ENCODE measurements around the gene RPS27. TPM values are rescaled to one million over a fixed set of nuclear protein-coding genes. Genes with fewer than 3 reads are reported as not detected.

Gene RPS27
- total and polyA plus RNA-seq, 2 of the 13 experiments (the other 11 are each of a cell fraction or from before 2014, with no cell fraction given), result 3,737 to 9,964 TPM

DNA sequence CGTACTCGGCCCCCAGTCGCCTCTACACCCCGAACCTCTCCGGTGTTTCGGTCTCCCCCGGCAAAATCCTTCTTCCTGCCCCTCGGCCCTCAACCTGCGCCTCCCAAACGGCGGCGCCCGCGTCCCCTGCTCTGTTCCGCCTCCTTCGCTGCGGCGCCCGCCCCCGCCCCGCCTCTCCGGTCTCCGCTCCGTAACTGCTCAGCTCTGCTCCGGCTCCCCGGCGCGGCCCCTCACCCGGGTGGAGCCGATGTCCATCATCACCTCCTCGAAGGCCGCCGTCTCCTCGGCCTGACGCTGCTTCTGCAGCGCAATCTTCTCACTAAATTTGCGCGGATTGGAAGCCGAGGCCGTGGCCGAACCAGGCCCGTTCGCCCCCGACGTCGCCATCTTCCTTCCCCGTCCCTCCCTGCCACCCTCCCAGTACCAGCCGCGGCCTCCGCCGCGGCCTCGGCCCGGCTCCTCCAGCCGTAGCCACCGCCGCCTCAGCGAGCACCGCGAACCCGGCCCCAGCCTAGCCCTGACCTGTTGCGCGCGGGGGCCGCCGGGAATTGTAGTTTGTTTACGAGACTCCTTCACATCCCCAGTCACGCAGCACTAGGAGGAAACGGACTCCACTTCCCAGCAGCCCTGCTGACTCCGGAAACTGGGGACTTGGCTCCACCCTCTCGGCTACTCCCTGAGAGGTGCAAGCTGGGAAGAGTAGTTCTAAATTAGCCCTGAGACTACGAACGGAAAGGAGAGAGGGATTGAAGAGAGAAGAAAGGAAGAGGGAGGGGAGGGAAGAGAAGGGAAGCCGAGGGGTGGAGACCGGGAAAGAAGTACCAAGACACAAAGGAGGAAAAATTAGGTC, 32.2 kb upstream of the RPS27 start, which contains the start of gene CRTC2 (continued):
- TF ChIP-seq, protein P1, sequence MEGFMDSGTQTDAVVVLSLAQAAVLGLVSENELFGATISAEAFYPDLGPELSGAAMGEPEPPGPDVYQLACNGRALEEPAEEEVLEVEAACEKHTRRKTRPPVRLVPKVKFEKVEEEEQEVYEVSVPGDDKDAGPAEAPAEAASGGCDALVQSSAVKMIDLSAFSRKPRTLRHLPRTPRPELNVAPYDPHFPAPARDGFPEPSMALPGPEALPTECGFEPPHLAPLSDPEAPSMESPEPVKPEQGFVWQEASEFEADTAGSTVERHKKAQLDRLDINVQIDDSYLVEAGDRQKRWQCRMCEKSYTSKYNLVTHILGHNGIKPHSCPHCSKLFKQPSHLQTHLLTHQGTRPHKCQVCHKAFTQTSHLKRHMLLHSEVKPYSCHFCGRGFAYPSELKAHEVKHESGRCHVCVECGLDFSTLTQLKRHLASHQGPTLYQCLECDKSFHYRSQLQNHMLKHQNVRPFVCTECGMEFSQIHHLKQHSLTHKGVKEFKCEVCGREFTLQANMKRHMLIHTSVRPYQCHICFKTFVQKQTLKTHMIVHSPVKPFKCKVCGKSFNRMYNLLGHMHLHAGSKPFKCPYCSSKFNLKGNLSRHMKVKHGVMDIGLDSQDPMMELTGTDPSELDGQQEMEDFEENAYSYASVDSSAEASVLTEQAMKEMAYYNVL (CRISPR knock-in tag; IDR thresholded peaks at IDR 0.05; ENCODE audit: borderline replicate concordance), result peak; percentile 98
- TF ChIP-seq NR2F1 (CRISPR knock-in tag; IDR thresholded peaks at IDR 0.05), result peak; percentile 21 to 42; a peak in 1 of 4 replicates
- TF ChIP-seq ATAD3A (CRISPR knock-in tag; IDR thresholded peaks at IDR 0.05), result no peak
- TF ChIP-seq ZNF598 (CRISPR knock-in tag; IDR thresholded peaks at IDR 0.05; ENCODE audit: borderline replicate concordance), result no peak
- TF ChIP-seq ARNTL (CRISPR knock-in tag; IDR thresholded peaks at IDR 0.05), result peak; percentile 63; the same call in 1 of the 2 replicates
- TF ChIP-seq PCBP2 (optimal IDR thresholded peaks at IDR 0.05; ENCODE audit: low read depth, low read length, poor library complexity, severe bottlenecking), result peak; percentile 35
- no peak for TF ChIP-seq MXD4 (CRISPR knock-in tag; IDR thresholded peaks at IDR 0.05)
- TF ChIP-seq FOSL1 (CRISPR knock-in tag; IDR thresholded peaks at IDR 0.05; ENCODE audit: borderline replicate concordance), result no peak
- TF ChIP-seq, protein P2, sequence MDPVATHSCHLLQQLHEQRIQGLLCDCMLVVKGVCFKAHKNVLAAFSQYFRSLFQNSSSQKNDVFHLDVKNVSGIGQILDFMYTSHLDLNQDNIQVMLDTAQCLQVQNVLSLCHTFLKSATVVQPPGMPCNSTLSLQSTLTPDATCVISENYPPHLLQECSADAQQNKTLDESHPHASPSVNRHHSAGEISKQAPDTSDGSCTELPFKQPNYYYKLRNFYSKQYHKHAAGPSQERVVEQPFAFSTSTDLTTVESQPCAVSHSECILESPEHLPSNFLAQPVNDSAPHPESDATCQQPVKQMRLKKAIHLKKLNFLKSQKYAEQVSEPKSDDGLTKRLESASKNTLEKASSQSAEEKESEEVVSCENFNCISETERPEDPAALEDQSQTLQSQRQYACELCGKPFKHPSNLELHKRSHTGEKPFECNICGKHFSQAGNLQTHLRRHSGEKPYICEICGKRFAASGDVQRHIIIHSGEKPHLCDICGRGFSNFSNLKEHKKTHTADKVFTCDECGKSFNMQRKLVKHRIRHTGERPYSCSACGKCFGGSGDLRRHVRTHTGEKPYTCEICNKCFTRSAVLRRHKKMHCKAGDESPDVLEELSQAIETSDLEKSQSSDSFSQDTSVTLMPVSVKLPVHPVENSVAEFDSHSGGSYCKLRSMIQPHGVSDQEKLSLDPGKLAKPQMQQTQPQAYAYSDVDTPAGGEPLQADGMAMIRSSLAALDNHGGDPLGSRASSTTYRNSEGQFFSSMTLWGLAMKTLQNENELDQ (CRISPR knock-in tag; IDR thresholded peaks at IDR 0.05; ENCODE audit: borderline replicate concordance), result no peak
- TF ChIP-seq SAFB2 (CRISPR knock-in tag; IDR thresholded peaks at IDR 0.05; ENCODE audit: borderline replicate concordance, low read depth), result peak; percentile 53; the same call in 1 of the 2 replicates
- peak; percentile 16; the same call in 1 of the 2 replicates for TF ChIP-seq ZNF329 (CRISPR knock-in tag; IDR thresholded peaks at IDR 0.05; ENCODE audit: low read depth)
- 0 out of 2 replicates have a peak, but pooled peaks have one; percentile 18 for TF ChIP-seq SMYD3 (CRISPR knock-in tag; IDR thresholded peaks at IDR 0.05)
- TF ChIP-seq, protein P3, sequence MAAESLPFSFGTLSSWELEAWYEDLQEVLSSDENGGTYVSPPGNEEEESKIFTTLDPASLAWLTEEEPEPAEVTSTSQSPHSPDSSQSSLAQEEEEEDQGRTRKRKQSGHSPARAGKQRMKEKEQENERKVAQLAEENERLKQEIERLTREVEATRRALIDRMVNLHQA (CRISPR knock-in tag; IDR thresholded peaks at IDR 0.05), result no peak
- TF ChIP-seq RFX1 (IDR thresholded peaks at IDR 0.05), result no peak
- TF ChIP-seq, protein P4, sequence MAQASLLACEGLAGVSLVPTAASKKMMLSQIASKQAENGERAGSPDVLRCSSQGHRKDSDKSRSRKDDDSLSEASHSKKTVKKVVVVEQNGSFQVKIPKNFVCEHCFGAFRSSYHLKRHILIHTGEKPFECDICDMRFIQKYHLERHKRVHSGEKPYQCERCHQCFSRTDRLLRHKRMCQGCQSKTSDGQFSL (CRISPR knock-in tag; IDR thresholded peaks at IDR 0.05), result no peak
- TF ChIP-seq ZNF674 (CRISPR knock-in tag; IDR thresholded peaks at IDR 0.05; ENCODE audit: low read depth), result no peak
- TF ChIP-seq, protein P5, sequence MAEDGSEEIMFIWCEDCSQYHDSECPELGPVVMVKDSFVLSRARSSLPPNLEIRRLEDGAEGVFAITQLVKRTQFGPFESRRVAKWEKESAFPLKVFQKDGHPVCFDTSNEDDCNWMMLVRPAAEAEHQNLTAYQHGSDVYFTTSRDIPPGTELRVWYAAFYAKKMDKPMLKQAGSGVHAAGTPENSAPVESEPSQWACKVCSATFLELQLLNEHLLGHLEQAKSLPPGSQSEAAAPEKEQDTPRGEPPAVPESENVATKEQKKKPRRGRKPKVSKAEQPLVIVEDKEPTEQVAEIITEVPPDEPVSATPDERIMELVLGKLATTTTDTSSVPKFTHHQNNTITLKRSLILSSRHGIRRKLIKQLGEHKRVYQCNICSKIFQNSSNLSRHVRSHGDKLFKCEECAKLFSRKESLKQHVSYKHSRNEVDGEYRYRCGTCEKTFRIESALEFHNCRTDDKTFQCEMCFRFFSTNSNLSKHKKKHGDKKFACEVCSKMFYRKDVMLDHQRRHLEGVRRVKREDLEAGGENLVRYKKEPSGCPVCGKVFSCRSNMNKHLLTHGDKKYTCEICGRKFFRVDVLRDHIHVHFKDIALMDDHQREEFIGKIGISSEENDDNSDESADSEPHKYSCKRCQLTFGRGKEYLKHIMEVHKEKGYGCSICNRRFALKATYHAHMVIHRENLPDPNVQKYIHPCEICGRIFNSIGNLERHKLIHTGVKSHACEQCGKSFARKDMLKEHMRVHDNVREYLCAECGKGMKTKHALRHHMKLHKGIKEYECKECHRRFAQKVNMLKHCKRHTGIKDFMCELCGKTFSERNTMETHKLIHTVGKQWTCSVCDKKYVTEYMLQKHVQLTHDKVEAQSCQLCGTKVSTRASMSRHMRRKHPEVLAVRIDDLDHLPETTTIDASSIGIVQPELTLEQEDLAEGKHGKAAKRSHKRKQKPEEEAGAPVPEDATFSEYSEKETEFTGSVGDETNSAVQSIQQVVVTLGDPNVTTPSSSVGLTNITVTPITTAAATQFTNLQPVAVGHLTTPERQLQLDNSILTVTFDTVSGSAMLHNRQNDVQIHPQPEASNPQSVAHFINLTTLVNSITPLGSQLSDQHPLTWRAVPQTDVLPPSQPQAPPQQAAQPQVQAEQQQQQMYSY (CRISPR knock-in tag; IDR thresholded peaks at IDR 0.05), result no peak
- TF ChIP-seq SIN3A (IDR thresholded peaks at IDR 0.05; ENCODE audit: borderline replicate concordance, low read depth, low read length), result no peak; the same call in 1 of the 2 replicates
- TF ChIP-seq SPEN (CRISPR knock-in tag; IDR thresholded peaks at IDR 0.05; ENCODE audit: low read depth), result peak; percentile 68
- no peak for TF ChIP-seq ZBTB21 (CRISPR knock-in tag; IDR thresholded peaks at IDR 0.05)
